ENCODE data around the gene GABBR1. TPM values are rescaled to one million over a fixed set of nuclear protein-coding genes. Genes with fewer than 3 reads are reported as not detected.
A peak's percentile ranks its signal among the peaks of the same experiment; 100 is the strongest.

Gene GABBR1
- total and polyA plus RNA-seq, 2 donors (not counting 3 experiments of a cell fraction or from before 2014, with no cell fraction given) = 43.6 to 50.8 TPM

- no peak for TF ChIP-seq MAX (IDR thresholded peaks at IDR 0.05; ENCODE audit: insufficient read depth, insufficient read length)
- TF ChIP-seq GATA2 (IDR thresholded peaks at IDR 0.05; ENCODE audit: insufficient read depth, insufficient read length, low read depth, low read length) = no peak
- TF ChIP-seq CTCF (IDR thresholded peaks at IDR 0.05; ENCODE audit: extremely low read depth in 1 of 2, insufficient read depth in 1 of 2, low read depth in 1 of 2, low read length in 2 of 2) = no peak
- no peak for TF ChIP-seq POLR2AphosphoS5 (IDR thresholded peaks at IDR 0.05; ENCODE audit: insufficient read depth, low read depth, low read length)
- no peak for TF ChIP-seq FOS (IDR thresholded peaks at IDR 0.05; ENCODE audit: borderline replicate concordance, insufficient read depth, low read length)
- no peak for TF ChIP-seq EZH2 (IDR thresholded peaks at IDR 0.05; ENCODE audit: borderline replicate concordance, low read depth, low read length, severe bottlenecking)
- TF ChIP-seq JUN (IDR thresholded peaks at IDR 0.05; ENCODE audit: borderline replicate concordance, insufficient read depth, insufficient read length, low read depth) = no peak
- no peak for TF ChIP-seq MYC (IDR thresholded peaks at IDR 0.05; ENCODE audit: low read depth, low read length)
- no peak for TF ChIP-seq POLR2A (IDR thresholded peaks at IDR 0.05; ENCODE audit: low read depth, low read length)
- CTCF ChIA-PET = interaction anchor here (0.6 kb wide), 1 partner anchor 75 kb away, joined by 3 read pairs; no protein-coding TSS in a partner anchor
- no peak overlapping the region for H2AFZ ChIP-seq (ENCODE audit: low read depth, low read length)
- BruUV-seq (replicated peaks) = no TSS peak
- no peaks in the 10 kb centered on the region for H3K79me2 ChIP-seq (ENCODE audit: control insufficient read depth, insufficient read depth, low read length)
- no peak overlapping the region for H3K4me3 ChIP-seq (replicated peaks in 1 of 3; ENCODE audit: insufficient read depth in 1 of 3, low read depth in 1 of 3, low read length in 3 of 3)
- dilution Hi-C loops (cut with MboI; ENCODE audit: extremely low pct_ligation_motif_present, low sequenced_read_pairs) (no loop called here), intact Hi-C loops (cut with micrococcal nuclease) (no loop called here)
- no peak overlapping the region for H3K27ac ChIP-seq (ENCODE audit: insufficient read depth, low read depth, low read length)
- no peaks in the 10 kb centered on the region for H4K20me1 ChIP-seq (replicated peaks; ENCODE audit: control insufficient read depth, extremely low read depth, insufficient read depth, low read length)
- no peaks in the 10 kb centered on the region for H3K9me3 ChIP-seq (replicated peaks; ENCODE audit: control insufficient read depth, insufficient read depth, low read length)
- POLR2A ChIA-PET = no interaction called here
- no peaks in the 10 kb centered on the region for H3K9me1 ChIP-seq (replicated peaks; ENCODE audit: control insufficient read depth, extremely low read depth, insufficient read depth, low read length)
- DNase-seq (ENCODE audit: low read depth, low spot score) = peak; percentile 77
- no peak for FAIRE-seq
- no peak overlapping the region for H3K4me2 ChIP-seq (ENCODE audit: insufficient read depth, low read length)
- no peaks in the 10 kb centered on the region for H3K36me3 ChIP-seq (ENCODE audit: control insufficient read depth in 2 of 2, extremely low read depth in 1 of 2, insufficient read depth in 2 of 2, low read length in 2 of 2)
- H3K9ac ChIP-seq (replicated peaks; ENCODE audit: extremely low read depth, insufficient read depth, low read length) = no peak overlapping the region
- no peaks in the 10 kb centered on the region for H3K4me1 ChIP-seq (ENCODE audit: control insufficient read depth, extremely low read depth, insufficient read depth, low read length)
- peaks cover 26 to 36% of the 10 kb centered on the region in 2 experiments for H3K27me3 ChIP-seq (ENCODE audit: control insufficient read depth in 2 of 2, insufficient read depth in 2 of 2, low read length in 2 of 2)
Measured at GRCh38 chr6:29552512-29553051, 80.4 kb downstream of the GABBR1 start.

All from endothelial cell of umbilical vein (primary cell).